GM19463 (cell line): ENCODE results near the gene ZMIZ1.

ENCODE experiments used
- ATAC-seq: cut with Tn5 transposase; IDR thresholded peaks from one replicate; pipeline ENCODE4 v1.9.1; 2021; ENCODE audit warnings: mild to moderate bottlenecking, moderate library complexity; ENCODE audit not compliant: unreplicated experiment

The ZMIZ1 gene

DNA sequence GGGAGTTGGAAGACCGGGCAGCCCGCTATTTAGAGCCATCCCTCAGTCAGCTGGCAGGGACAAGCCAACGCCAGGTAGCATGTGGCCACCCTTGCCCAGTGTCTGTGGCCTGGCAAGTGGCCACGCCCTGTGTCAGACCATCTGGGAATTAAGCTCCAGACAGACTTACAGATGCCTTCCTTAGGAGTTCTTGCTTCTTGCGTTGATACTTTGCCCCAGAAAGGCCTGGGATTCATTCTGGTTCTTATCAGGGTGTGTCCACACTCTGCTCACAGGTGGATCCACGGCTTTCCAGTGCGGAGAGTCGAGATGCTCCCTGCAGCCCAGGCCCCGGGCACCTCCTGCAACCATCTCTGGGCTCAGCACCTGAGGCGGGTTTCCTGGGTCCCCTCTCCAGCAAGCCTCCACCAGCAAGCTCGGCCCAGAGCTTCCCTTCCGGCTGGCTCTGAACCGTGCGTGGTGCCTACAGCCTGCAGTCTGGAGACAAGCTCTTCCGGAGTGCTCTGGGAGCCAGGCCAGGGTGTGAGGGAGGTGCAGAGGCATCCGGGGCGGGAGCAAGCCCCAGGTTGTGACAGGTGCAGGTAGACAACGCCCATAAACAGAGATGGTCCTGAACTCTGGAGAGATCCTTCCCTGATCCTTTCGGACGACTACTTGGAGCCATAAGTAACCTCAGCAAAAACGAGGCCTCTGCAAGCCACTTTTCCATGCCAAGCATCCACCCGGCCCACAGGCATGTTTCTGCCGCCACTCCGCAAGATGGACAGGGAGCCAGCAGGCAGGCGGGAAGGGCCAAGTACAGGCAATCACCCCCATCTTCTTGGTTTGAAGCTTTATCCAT is 246.2 kb downstream of the ZMIZ1 start:
- no peak for ATAC-seq

DNA sequence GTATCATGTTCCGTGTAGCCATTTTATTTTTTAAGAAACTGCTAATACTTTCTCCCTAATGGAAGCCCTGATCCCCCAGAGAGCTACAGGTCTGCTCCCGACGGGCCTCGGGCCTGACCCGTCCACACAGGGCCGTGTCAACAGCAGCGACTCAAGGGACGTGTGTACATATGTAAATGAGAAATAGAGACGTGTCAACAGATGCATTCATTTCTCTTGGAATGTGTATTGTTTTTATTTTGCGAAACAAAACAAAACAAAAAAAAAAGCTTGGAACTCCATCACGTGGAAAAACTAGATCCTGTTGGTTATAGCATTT is 246.8 kb downstream of the ZMIZ1 start:
- ATAC-seq: no peak

DNA sequence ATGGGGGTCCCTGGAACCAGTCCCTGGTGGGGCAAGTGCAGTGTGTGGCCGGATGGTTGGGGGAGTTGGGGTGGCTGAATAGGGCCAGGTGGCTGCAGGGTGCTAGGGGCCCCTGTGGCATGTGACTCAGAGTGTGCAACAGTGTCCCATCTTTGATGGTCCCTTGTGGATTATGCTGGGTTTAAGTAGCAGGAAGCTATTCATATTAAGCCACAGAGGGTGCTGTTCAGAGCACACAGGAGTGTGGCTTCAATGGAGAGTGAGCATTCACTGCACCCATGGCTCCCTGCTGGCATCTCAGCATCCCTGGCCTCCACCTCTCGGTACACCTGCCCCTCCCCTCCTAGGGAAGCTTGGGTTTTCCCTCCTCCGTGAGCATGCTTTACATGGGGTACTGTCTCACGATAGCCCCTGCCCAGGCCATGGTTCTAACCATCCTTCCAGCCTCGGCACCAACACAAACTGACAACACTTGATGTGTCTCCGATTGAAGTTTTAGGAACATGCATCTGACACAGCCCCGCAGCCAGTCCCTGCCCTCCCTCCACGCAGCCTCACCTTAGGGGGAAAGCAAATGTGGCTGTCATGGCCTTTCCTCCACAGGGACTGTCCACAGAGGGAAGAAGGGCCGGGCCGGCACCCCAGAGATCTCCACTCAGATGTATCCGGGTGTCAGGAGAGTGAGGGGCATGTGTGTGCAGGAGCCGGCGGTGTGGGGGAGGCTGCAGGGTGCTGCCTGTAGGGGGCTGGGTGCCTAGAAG is 248.1 kb downstream of the ZMIZ1 start:
- ATAC-seq: peak; percentile 79

DNA sequence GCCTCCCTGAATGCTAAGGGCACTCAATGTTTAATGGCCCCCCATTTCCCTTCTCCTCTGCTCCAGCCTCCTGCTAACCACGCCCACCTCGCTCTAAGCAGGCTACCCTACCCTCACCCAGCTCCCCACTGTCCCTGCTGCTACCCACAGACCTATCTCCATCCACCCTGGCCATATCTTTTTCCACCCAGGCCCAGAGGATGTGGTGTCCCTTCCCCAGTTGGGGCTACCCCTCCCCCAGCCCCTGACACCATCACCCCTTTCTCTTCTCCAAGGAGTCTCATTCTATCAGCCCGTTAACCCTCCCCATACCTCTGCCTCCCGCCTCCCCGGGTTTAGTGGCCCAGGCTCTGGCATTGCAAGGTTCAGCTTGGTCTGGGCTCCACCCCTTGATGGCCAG is 249.6 kb downstream of the ZMIZ1 start:
- no peak for ATAC-seq

DNA sequence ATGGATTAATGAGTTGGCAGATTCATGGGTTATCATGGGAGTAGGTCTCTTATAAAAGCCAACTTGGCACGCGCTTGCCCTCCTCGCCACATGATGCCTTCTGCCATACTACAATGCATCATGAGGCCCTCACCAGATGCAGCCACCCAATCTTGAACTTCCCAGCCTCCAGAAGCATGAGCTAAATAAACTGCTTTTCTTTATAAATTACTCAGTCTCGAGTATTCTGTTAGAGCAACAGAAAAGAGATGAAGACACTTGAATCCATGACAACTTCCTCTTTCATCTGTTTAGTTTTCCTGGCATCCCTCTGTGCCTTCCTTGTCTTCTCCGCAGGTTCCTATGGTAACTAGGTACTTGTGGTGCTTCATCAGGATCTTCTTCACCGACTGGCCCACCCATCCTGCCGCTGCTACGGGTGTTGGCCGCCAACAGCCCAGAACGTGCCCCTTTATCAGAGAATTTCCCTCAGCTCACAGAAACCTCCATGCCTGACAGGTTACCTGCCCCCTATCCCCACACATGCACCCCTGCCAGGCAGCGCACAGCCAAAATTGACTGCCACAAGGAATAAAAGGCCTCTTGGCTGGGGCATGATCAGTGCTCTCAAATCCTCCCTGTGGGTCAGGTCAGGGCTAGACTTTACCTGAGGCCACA is 250.5 kb downstream of the ZMIZ1 start:
- no peak for ATAC-seq

DNA sequence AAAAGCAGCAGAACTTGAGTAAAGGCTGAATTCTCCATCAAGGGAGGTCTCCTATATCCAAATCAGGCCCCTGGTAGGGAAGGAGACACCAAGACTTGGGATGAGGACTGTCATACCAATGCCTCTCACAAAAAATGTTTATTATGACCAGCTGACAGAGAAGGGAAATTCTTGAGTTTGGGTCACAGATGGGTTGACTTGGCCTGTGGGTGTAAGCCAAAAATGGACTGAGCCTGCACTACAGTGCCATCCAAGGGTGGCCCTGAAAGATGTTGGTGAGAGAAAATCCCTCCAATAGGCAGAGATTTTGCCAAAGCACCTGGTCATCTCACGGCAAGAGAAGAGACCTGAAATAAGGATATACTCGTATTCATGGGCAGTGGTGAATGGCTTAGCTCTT is 251.6 kb downstream of the ZMIZ1 start:
- ATAC-seq: no peak

DNA sequence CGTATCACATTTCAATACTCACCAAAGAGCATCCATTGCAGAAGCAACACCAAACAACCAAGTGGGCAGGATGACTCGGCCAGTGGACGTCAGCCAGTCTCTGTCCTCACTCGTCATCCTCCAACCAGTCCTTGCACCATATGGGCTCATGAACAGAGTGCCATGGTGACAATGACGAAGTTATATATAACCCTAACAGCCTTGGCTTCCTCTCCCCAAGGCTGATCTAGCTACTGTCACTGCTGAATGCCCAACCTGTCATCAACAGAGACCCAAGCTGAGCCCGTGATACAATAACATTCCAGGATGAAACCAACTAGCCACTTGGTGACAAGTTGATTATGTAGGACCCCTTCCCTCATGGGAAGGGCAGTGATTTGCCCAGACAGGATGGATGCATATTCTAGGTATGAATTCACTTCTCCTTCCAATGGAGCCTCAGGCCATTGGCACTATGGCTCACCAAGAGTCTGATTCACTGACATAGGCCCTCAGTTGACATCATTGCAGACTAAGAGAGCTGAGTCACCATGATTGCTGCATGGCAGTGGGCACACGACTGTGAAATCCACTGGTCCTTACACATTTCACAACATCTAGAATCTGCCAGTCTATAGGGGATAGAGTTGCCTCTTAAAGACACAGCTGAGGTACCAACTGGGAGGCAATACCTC is 252.2 kb downstream of the ZMIZ1 start:
- ATAC-seq: no peak

DNA sequence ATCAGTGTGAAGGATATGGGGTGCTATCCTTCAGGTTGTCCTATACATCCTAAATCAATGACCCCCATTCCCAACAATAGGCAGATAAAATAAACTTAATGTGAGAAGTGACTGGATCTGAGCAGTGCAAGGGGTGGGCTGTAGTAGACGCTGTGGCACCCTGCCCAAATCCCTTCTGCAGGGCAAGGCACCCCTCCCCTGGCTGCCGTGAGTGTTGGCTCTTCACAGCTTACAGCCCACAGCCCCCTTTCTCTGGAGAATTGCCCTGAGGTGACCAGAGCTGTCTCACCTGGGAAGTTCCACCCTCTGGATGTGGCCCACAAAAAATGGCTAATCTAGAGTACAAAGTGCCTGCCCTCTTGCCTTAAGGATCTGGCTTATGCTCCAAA is 252.7 kb downstream of the ZMIZ1 start:
- ATAC-seq: no peak

DNA sequence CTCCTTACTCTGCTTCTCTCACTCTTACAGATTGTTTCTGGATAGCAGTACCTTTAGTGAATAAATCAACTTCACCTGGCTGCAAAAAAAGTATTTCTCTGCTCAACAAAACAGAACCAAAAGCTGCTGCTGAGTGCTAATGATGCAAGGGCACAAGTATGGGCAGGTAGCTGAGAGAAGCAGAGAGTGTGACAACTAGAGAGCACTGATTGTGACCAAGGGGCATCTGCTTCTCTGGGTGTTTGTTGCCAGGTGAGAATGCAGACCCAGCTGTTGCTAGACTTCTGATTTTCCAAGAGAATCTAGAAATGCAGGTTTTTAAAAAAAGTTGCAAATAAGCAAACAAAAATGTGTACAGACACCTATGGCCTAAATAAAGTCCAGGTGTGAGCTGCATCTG is 253.2 kb downstream of the ZMIZ1 start:
- ATAC-seq: no peak

DNA sequence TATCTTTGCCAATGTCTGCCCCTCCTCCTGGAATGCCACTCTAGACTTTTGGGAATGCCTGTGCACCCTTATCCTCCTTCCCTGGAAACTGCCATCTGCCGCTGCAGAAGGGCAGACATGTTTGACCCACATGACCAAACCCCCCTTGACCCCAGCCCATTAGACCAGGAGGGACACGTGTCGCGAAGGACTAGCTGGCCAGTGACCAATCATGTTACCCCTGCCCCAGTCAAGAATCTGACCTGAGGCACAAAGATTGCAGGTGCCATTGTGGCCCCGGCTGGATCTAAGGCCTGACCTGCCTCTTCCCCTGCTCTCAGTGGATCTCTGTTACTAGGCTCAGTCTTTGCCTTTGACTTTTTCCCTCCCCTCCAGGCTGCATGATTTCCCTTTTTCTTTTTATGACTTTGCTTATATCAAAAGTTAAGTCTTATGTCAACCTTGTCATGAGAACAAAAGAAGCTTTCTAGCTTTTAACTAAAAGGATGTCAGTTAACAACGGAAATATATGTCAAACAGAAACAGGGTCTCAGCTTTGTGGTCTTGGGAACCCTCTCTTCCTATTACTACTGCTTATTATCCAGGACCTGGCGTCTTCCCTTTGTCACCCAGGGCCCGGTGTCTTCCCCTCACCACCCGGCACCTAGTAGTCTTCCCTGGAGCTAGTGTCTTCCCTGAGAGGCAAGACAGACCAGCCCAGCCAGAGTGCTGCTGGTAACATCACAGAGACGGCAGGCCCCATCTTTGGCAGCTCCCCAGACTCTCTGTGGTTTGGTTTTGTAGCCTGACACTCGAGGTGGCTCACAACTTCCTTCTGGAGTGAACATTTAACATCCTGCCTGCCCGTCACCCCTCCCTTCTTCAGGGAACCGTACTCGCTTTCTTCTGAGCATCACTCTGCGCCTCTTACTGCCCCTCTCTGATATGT is 254.1 kb downstream of the ZMIZ1 start:
- peak; percentile 65 for ATAC-seq

DNA sequence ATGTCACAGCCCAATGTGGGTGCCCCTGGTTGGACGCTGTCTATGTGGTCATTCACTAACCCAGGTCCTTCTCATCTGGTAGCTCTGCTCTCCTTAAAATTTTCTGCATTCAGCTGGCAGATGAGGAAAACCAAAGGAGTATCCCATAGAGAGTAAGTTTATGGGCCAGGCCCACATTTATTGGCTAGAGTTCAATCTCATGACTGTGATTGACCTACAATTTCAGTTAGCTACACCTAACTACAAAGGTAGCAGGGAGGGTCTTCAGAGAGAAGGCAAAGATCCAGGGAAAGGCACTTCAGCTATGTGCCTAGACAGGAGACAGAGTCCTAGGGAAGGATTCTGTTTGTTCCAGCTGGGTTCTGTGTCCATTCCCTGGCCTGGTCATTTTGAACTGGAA is 254.8 kb downstream of the ZMIZ1 start:
- ATAC-seq: no peak

DNA sequence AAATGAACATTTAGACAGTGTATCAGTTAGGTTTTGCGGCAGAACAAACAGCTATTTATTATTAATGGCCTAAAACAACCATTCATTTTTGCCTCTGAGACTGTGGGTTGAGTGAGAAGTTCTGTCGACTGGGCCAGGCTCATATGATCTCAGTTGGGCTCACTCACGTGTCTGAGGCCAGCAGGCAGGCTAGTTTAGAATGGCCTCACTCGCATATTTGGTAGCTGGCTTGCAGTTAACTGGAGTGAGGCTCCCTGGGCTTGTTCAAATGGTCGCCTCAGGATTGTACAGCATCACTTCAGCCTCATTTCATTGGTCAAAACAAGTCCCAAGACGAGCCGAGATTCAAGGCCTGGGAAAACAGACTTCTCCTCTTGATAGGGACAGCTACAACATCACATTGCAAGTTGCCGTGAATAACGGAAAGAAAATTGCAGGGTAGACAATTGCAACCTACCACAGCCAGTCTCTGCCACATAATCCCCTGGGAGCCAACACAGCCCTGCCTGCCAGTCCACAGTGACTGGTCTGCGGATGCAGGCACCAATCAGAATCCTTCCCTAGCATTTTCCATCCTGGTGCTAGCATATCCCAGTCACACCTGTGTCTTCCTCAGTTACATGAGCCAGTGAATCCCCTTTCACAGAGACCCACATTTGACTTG is 255.4 kb downstream of the ZMIZ1 start:
- ATAC-seq: no peak

DNA sequence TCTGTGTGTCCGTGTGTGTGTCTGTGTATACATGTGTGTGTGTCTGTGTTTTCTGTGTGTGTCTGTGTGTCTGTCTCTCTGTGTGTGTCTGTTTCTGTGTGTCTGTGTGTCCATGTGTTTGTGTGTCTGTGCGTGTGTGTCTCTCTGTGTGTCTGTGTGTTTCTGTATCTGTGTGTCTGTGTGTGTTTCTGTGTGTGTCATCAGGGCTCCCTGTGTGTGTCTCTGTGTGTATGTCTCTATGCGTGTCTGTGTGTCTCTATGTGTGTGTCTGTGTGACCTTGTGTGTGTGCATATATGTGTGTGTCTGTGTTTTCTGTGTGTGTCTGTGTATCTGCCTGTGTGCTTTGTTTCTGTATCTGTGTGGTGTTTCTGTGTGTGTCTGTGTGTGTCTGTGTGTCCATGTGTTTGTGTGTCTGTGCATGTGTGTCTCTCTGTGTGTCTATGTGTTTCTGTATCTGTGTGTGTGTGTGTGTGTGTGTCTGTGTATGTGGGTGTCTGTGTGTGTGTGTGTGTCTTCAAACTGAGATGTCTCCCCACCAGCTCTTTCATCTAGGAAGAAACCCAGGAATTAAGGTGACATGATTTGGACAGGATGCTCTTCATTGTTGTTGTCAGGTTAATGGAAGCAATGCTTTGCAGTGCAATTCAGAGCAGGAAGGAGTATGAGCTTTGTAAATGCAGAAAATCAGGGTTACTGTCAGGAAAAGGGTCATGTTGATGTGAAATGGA is 257.8 kb downstream of the ZMIZ1 start:
- no peak for ATAC-seq

DNA sequence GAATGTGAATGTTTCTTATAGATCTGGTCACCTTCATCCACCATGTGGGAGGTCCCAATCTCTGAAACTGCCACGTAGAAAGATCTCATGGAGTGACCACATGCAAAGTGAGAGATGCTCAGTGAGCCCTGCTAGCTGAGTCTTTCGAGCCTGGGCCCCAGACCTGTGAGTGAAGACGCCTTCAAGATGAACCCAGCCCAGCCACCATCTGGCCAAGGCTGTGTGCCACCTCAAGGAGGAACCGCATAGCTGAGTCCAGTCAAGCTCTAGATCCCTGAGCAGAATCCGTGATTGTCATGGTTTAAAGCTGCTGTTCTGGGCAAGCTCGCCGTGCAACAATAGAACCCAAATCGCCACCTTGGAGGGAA is 258.3 kb downstream of the ZMIZ1 start:
- peak; percentile 23 for ATAC-seq

DNA sequence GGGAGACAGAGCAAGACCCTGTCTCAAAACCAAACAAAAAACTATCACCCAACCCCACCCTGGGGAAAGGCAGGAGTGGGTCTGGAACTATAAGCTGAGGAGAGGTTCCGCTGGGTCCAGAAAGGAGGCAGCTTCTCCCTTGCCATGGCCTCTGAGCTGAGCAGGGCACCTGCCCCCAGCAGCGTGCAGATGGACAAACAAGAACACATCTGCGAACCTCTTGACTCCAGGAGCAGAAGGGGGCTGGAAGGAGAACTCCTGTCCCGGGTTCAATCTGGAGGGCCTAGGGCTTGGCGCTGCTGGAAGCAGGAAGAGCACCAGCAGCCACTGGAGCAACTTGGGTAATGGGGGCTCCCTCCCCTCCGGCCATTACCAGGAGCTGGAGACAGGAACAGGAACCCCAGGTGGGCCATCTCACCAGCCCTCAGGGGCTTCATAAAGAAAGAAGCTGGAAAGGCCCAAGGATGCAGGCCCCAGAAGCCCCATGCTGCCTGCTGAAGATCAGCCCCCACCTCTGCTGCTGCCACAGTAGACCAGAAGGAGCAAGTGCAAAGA is 259.5 kb downstream of the ZMIZ1 start:
- no peak for ATAC-seq

DNA sequence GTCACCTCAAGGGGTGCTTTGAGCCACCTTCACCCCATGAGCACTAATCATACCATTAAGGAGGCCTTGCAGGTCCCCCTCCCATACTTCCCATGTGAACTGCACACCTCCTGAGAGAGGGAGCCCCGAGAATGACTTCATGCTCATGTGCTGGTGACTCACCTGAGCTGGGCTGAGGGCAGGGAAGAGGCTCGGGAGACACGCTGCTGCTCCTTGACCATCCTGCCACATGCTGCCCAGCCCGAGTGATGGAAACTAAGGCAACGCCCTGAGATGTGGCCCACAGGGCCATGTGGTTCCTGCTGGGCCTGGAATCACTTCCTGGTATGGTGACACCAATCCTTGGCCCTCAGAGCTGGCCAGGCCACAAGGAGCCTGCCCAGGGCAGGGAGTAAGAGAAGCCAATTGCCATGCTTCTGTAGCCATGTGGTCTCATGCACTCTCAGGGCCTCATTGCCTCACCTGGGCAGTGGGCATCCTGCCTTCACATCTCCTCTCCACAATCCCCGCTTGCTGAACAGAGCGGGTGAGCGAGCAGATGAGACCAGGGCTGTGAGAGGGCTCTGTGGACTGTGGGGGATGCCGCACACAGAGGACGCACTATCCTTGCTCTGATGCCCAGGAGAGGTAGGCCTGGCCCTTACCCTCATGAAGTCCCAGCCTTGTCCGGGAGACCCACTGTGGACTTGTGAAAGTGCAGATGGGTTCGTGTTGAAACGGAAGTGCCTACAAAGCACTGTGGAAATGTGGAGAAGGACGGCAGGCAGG is 260.2 kb downstream of the ZMIZ1 start:
- no peak for ATAC-seq

DNA sequence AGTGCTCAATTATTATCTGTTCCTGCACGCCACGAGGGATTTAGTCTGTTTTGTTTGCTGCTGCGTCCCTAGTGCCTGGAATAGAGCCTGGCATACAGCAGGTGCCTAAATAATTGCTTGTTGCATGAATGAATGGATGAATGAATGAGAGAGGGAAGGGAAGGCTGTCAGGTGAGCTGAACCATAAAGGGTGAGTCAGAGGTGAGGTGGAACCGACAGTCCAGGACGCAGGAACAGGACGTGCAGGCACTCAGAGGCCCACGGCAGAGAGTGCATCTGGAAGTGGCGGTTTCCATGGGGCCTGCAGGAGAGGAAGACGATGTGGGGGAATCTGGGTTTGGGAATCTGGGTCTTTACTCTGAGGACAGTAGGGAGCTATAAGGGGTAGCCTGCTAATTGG is 260.8 kb downstream of the ZMIZ1 start:
- no peak for ATAC-seq

DNA sequence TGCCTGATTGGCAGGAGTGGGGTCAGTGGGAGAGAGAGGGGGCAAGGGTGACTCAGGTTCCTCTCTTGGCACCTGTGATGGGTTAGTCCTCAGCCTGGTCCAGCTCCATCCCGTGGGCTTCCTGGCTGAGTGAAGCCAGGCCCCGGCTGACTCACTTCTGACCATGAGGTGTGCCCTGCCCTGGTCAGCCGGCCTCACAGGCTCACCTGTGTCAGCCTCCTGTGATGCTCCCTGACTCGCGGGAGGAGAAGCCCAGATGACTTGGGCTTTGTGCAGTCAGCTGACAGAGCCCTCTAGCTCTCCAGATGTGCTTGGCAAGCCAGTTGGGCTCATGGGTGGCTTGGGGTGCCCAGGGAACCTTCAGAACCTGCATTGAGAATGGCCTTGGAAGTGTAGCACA is 262.5 kb downstream of the ZMIZ1 start:
- no peak for ATAC-seq
